Keratinocyte (primary cell): ENCODE data around the gene ADARB2. TPM values are rescaled to one million over a fixed set of nuclear protein-coding genes. Genes with fewer than 3 reads are reported as not detected.
"Not testable (repeated sequence)": the region's sequence is repeated elsewhere in the genome, so short reads cannot be mapped to it uniquely, and the experiment has no call there.

Experiments
- DNase-seq: peaks from one replicate; pipeline ENCODE4 v3.0.0-alpha.2; 2011; ENCODE audit warnings: low read depth, missing footprints, low spot score
- FAIRE-seq: peaks from 2 replicates; lab custom pipeline; 2011; peaks lifted over from hg19 to GRCh38; lab: Jason Lieb, UNC
- H2AFZ ChIP-seq: 2 replicates; pipeline ENCODE4 v1.6.0; 2012; ENCODE audit warnings: low read length, control low read depth, inconsistent platforms; ENCODE audit not compliant: control insufficient read depth
- H3K27ac ChIP-seq: 2 replicates; pipeline ENCODE4 v1.5.1; 2011; ENCODE audit warnings: low read length; ENCODE audit not compliant: control insufficient read depth, insufficient read depth
- H3K27me3 ChIP-seq: 3 replicates; pipeline ENCODE4 v1.6.0; 2011; ENCODE audit warnings: low read length; ENCODE audit not compliant: control insufficient read depth, insufficient read depth; ENCODE audit errors: extremely low read depth
- H3K36me3 ChIP-seq, 2 experiments: 2 replicates in 1 of 2; 3 replicates in 1 of 2; pipeline ENCODE4 v1.5.1; 2011; ENCODE audit warnings: low read length in 2 of 2, mild to moderate bottlenecking in 1 of 2; ENCODE audit not compliant: control insufficient read depth in 2 of 2, insufficient read depth in 2 of 2; ENCODE audit errors: extremely low read depth in 1 of 2
- H3K4me1 ChIP-seq: 3 replicates; pipeline ENCODE4 v1.5.1; 2011; ENCODE audit warnings: low read length; ENCODE audit not compliant: control insufficient read depth, insufficient read depth; ENCODE audit errors: extremely low read depth
- H3K4me2 ChIP-seq: 3 replicates; pipeline ENCODE4 v1.6.0; 2011; ENCODE audit warnings: low read depth, low read length; ENCODE audit not compliant: control insufficient read depth, insufficient read depth; ENCODE audit errors: extremely low read depth
- H3K4me3 ChIP-seq, 3 experiments: fragments of 200-600 bp in 1 of 3; sonication (generic) in 1 of 3; 2 replicates in 2 of 3; 3 replicates in 1 of 3; pipeline ENCODE4 v1.5.1; 2011 to 2016; ENCODE audit warnings: low read length in 3 of 3, mild to moderate bottlenecking in 3 of 3, control low read depth in 2 of 3, inconsistent platforms in 1 of 3, low read depth in 1 of 3, mixed read lengths in 1 of 3, mixed run types in 1 of 3, moderate library complexity in 1 of 3; ENCODE audit not compliant: control insufficient read depth in 2 of 3, insufficient read depth in 2 of 3; ENCODE audit errors: extremely low read depth in 1 of 3
- H3K79me2 ChIP-seq: 2 replicates; pipeline ENCODE4 v1.6.0; 2012; ENCODE audit warnings: low read length; ENCODE audit not compliant: control insufficient read depth, insufficient read depth
- H3K9ac ChIP-seq: 3 replicates; pipeline ENCODE4 v1.6.0; 2011; ENCODE audit warnings: low read length; ENCODE audit not compliant: control insufficient read depth, insufficient read depth; ENCODE audit errors: extremely low read depth
- H3K9me1 ChIP-seq: 3 replicates; pipeline ENCODE4 v1.6.0; 2011; ENCODE audit warnings: low read length; ENCODE audit not compliant: control insufficient read depth, insufficient read depth; ENCODE audit errors: extremely low read depth
- H3K9me3 ChIP-seq: 2 replicates; pipeline ENCODE4 v1.5.1; 2012; ENCODE audit warnings: low read depth, low read length; ENCODE audit not compliant: control insufficient read depth
- H4K20me1 ChIP-seq: 3 replicates; pipeline ENCODE4 v1.6.0; 2011; ENCODE audit warnings: low read length; ENCODE audit not compliant: control insufficient read depth, insufficient read depth; ENCODE audit errors: extremely low read depth
- CTCF ChIP-seq, 3 experiments: IDR thresholded peaks in 1 of 3; conservative IDR thresholded peaks in 1 of 3; optimal IDR thresholded peaks in 1 of 3; 2 replicates in 2 of 3; 3 replicates in 1 of 3; pipeline versions ENCODE3 to v1.5.1; 2011; ENCODE audit warnings: low read length in 3 of 3, mild to moderate bottlenecking in 3 of 3, moderate library complexity in 2 of 3, control low read depth in 1 of 3, inconsistent platforms in 1 of 3; ENCODE audit not compliant: insufficient read depth in 2 of 3; ENCODE audit errors: extremely low read depth in 1 of 3
- EZH2 ChIP-seq: IDR thresholded peaks from one replicate; pipeline ENCODE4 v1.6.1; 2012; ENCODE audit warnings: inconsistent platforms, mild to moderate bottlenecking, low read length, moderate library complexity
- dilution Hi-C: fragments of 300-500 bp; cut with MboI; formaldehyde crosslinking; loops from one replicate; pipeline ENCODE4 v1.7.0; 2020; ENCODE audit warnings: low sequenced_read_pairs; ENCODE audit not compliant: extremely low pct_ligation_motif_present
- polyA plus RNA-seq, 5 experiments: library from polyadenylated mRNA; depleted of rRNA in 3 of 5; stranded (reverse) in 3 of 5; stranded (forward) in 1 of 5; unstranded in 1 of 5; fragments of >200 nt; gene quantifications; 1 replicate in 1 of 5; 2 replicates in 3 of 5; 3 replicates in 1 of 5; pipeline versions ENCODE4 v1.2.1 to v1.2.3, GENCODE V29; 2011 to 2012; ENCODE audit warnings: missing spikeins in 2 of 5, low read depth in 1 of 5, low replicate concordance in 1 of 5

The ADARB2 gene
- polyA plus RNA-seq, 1 donor (not counting 4 experiments of a cell fraction or from before 2014, with no cell fraction given): not detected

DNA sequence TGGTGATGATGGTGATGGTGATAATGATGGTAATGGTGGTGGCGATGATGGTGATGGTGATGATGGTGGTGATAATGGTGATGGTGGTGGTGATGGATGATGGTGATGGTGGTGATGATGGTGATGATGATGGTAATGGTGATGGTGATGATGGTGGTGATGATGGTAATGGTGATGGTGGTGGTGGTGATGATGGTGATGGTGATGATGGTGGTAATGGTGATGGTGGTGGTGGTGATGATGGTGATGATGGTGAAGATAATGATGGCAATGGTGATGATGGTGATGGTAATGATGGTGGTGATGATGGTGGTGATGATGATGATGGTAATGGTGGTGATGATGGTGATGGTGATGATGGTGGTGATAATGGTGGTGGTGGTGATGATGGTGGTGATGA, 517.5 kb downstream of the ADARB2 start:
- H3K27me3 ChIP-seq, H3K4me3 ChIP-seq, dilution Hi-C loops, H3K36me3 ChIP-seq, H3K4me2 ChIP-seq, H3K4me1 ChIP-seq, H2AFZ ChIP-seq, H3K9me1 ChIP-seq, H3K9ac ChIP-seq, DNase-seq, H3K79me2 ChIP-seq, H3K27ac ChIP-seq, H4K20me1 ChIP-seq, FAIRE-seq: not testable (repeated sequence)
- peaks cover 14% of the 10 kb centered on the region for H3K9me3 ChIP-seq

- H3K27ac ChIP-seq: no peak overlapping the region
- peaks cover 18% of the 10 kb centered on the region for H3K9me3 ChIP-seq
- H3K9me1 ChIP-seq: no peaks in the 10 kb centered on the region
- no peak overlapping the region for H3K4me2 ChIP-seq
- no peaks in the 10 kb centered on the region for H3K27me3 ChIP-seq
- H3K4me3 ChIP-seq: no peak overlapping the region
- FAIRE-seq: no peak
- no peaks in the 10 kb centered on the region for H3K79me2 ChIP-seq
- H2AFZ ChIP-seq: no peak overlapping the region
- DNase-seq: no peak
- H3K4me1 ChIP-seq: no peaks in the 10 kb centered on the region
- dilution Hi-C loops: no loop called here
- TF ChIP-seq EZH2 (no peak), CTCF (optimal IDR thresholded peaks at IDR 0.05 in 1 of 3, IDR thresholded peaks at IDR 0.05 in 1 of 3, conservative IDR thresholded peaks at IDR 0.05 in 1 of 3; ENCODE audit: extremely low read depth in 1 of 3, insufficient read depth in 2 of 3, low read length in 3 of 3) (no peak)
- no peaks in the 10 kb centered on the region for H3K36me3 ChIP-seq
- no peaks in the 10 kb centered on the region for H4K20me1 ChIP-seq
- H3K9ac ChIP-seq: no peak overlapping the region
Measured at GRCh38 chr10:1217661-1218060, 519.7 kb downstream of the ADARB2 start.

DNA sequence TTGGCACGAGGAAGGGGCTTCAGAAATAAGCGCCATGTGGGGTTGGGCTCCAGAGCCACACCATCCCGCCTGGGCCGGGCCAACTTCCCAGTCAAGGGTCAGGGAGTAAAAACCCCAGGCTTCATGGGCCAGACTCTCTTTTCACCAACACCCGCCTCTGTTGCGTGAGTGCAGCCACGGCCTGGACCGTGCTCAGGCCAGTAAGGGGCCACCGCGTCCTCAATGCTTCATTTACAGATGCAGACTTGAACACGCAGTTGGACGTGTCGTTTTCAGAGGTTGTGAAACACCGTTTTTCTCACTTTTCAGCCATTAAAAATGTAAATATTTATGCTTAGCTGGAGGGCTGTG, 520.1 kb downstream of the ADARB2 start:
- Histone ChIP-seq H4K20me1 (no peaks in the 10 kb centered on the region), H3K9me1 (no peaks in the 10 kb centered on the region), H2AFZ (no peak overlapping the region), H3K9ac (no peak overlapping the region), H3K79me2 (no peaks in the 10 kb centered on the region), H3K4me3 (no peak overlapping the region), H3K9me3 (peaks cover 18% of the 10 kb centered on the region), H3K4me2 (no peak overlapping the region), H3K27me3 (no peaks in the 10 kb centered on the region), H3K36me3 (no peaks in the 10 kb centered on the region), H3K27ac (no peak overlapping the region), H3K4me1 (no peaks in the 10 kb centered on the region)
- TF ChIP-seq CTCF (optimal IDR thresholded peaks at IDR 0.05 in 1 of 3, IDR thresholded peaks at IDR 0.05 in 1 of 3, conservative IDR thresholded peaks at IDR 0.05 in 1 of 3; ENCODE audit: extremely low read depth in 1 of 3, insufficient read depth in 2 of 3, low read length in 3 of 3) (no peak), EZH2 (no peak)
- DNase-seq: no peak
- FAIRE-seq: no peak
- dilution Hi-C loops: no loop called here
